ENCODE measurements around the gene GDPD5.

Gene GDPD5

DNA sequence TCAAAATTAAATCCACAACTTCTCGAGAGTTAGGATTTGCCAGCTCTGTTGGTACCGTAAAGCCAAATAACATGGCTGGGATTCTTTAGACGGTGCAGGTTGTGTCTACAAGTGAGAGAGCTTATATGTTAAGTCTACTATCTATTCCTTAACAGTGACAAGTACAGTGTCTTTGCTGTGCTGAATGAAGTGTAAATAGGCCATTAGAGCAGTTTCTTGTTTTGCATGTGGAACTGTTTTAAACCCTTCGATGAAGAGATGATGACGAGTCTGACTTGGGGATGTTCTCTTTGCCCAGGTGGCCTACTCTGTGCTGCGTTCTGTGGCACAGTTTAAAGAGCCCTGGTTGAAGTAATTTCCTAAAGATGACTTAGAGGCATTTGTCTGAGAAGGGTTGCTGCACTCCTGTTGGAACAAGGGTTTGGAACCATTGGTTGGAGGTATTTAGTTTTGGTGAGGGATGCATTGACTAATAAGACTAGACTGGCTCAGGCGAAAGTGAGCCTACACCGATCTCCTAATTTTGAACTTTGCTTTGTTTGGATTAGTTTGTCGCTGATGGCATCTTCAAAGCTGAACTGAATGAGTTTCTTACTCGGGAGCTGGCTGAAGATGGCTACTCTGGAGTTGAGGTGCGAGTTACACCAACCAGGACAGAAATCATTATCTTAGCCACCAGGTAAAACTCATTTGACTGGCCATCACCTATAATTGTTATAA, 125.4 kb downstream of the GDPD5 start:
- H3K27ac ChIP-seq: peak overlapping the region; percentile 94
- TF ChIP-seq, protein P1, sequence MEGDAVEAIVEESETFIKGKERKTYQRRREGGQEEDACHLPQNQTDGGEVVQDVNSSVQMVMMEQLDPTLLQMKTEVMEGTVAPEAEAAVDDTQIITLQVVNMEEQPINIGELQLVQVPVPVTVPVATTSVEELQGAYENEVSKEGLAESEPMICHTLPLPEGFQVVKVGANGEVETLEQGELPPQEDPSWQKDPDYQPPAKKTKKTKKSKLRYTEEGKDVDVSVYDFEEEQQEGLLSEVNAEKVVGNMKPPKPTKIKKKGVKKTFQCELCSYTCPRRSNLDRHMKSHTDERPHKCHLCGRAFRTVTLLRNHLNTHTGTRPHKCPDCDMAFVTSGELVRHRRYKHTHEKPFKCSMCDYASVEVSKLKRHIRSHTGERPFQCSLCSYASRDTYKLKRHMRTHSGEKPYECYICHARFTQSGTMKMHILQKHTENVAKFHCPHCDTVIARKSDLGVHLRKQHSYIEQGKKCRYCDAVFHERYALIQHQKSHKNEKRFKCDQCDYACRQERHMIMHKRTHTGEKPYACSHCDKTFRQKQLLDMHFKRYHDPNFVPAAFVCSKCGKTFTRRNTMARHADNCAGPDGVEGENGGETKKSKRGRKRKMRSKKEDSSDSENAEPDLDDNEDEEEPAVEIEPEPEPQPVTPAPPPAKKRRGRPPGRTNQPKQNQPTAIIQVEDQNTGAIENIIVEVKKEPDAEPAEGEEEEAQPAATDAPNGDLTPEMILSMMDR (conservative IDR thresholded peaks at IDR 0.05): no peak

DNA sequence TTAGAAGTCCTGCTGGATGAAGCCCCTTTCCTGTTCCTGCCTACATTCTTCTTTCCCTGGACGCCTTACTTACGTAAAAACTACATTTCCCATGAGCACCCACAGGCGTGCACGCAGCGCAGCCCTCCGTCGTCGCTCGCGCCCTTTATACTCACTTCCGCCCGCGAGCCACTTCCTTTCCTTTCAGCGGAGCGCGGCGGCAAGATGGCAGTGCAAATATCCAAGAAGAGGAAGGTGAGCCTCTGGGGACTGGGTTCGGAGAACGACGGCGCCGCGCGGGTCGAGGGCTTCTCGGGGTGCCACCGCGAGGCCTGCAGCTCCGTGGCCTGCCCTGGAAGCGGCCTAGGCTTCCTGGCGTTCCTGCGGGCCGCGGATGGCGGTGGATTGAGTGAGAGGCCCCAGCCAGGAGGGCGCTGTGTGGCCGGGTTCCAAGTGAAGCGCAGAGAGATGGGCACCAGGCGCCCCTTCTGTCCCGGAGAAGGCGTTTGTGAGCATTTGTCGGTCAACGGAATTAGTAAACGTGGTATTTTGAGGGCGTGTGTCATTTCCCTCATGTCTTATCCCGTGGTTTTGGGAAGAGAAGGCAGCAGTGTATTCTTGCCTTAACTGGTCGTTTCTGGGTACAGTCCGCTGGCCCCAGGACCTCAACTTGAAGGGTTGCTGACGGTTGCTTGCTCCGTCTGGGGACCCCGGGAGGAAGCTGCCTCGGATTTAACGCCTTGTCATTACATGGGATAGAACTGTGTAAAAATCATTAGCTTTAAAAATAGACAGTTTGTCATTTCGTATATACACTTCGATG, 126.2 kb downstream of the GDPD5 start, which contains the start of gene RPS3:
Gene RPS3 (plus strand): TSS at position 175 of the 802 bp plus-strand sequence. CDS start 30 bp downstream, at position 205.
- peak within 1 kb of the TSS; percentile 94 for H3K27ac ChIP-seq
- TF ChIP-seq, protein P1 (conservative IDR thresholded peaks at IDR 0.05): no peak

DNA sequence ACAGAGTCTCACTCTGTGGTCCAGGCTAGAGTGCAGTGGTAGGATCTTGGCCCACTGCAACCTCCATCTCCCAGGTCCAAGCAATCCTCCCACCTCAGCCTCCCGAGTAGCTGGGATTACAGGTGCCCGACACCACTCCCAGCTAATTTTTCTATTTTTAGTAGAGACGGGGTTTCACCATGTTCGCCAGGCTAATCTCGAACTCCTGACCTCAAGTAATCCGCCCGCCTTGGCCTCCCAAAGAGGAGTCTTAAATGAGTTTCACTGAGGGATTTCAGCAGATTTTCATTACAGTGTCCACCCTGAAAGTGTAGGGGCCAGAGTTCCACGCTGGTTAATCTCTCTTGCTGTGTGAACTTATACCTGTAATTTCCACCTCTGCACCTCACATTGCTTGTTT, 126.8 kb downstream of the GDPD5 start:
- TF ChIP-seq, protein P1 (conservative IDR thresholded peaks at IDR 0.05): no peak
- H3K27ac ChIP-seq: peak overlapping the region; percentile 94; the same call in 1 of the 2 replicates

DNA sequence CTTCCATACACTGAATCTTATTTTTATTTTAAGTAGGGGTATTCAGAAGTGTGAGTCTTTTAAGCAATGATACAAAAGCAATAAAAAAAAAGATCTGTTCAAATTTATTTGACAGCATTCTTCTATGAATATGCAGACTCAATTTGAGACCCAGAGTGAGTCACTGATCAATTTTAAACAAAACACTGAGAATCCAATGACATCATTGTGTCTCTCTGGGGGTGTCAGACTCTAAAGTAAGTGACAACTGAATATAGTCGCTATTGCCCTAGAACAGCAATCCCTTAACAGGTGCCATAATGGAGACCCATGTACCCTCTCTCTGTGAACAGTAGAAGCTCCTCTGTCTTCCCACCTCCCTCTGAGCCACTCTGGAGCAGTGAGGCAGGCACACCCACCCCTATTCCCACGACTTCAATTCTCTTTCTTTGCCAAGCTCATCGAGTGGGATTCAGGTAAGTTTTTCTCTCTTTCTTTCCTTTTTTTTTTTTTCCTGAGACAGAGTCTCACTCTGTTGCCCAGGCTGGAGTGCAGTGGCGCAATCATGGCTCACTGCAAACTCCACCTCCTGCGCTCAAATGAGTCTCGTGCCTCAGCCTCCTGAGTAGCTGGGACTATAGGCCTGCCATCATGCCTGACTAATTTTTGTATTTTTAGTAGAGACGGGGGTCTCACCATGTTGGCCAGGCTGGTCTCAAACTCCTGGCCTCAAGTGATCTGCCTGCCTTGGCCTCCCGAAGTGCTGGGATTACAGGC, 131.5 kb downstream of the GDPD5 start:
- TF ChIP-seq, protein P1 (conservative IDR thresholded peaks at IDR 0.05): no peak

DNA sequence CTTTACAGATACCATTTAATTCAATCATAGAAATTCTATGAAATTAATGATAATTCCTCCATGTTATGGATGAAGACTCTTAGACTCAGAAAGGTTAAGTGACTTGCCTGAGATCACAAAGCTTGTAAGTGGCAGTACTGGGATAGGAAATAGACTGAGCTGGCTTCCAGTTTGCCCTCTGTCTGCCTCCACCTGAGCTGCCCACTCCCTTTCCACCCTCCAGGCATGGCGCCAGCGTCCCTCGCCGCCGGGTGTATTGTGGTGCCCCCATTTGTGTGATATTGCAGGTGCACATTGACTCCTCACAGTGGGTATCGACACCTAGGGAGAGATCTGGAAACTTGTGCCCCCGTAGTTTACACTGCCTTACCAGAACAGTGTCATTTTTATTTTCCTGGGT, 135.8 kb downstream of the GDPD5 start:
- TF ChIP-seq, protein P1 (conservative IDR thresholded peaks at IDR 0.05): no peak
- H3K27ac ChIP-seq: no peak overlapping the region

More for the DNA sequence above, 131.5 kb downstream of the GDPD5 start:
- H3K27ac ChIP-seq: no peak overlapping the region

DNA sequence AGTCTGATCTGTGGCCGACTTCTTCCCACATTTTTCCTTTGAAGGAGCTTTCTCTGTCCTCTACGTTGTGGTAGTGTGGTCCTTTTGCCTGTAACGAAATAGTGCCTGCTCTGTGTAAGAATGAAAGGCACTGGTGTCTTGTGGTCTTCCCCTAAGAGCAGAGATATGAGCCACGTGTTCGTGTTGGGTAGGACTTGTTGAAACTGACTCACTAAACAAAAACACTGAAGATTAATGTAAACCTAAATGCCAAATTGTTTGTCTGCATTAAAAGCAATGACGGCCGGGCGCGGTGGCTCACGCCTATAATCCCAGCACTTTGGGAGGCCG, 136.5 kb downstream of the GDPD5 start:
- H3K27ac ChIP-seq: no peak overlapping the region

More for the DNA sequence above, 136.5 kb downstream of the GDPD5 start:
- TF ChIP-seq, protein P1 (conservative IDR thresholded peaks at IDR 0.05): no peak

Data from VCaP (cell line).